Measurements from ENCODE around the gene ARHGAP10. TPM values are rescaled to one million over a fixed set of nuclear protein-coding genes. Genes with fewer than 3 reads are reported as not detected.

Gene ARHGAP10
- total and polyA plus RNA-seq, 2 donors from 2014 or later, result 13.4 to 20.3 TPM

- H3K27me3 ChIP-seq (ENCODE audit: control insufficient read depth, insufficient read depth, low read length), result no peaks in the 10 kb centered on the region
- H3K36me3 ChIP-seq (ENCODE audit: control insufficient read depth in 2 of 3, insufficient read depth in 3 of 3, low read length in 3 of 3), result no peaks in the 10 kb centered on the region
- H3K9me3 ChIP-seq (ENCODE audit: control insufficient read depth in 2 of 3, insufficient read depth in 1 of 3, low read length in 3 of 3), result no peaks in the 10 kb centered on the region
- FAIRE-seq (no peak), DNase-seq (no peak)
- intact Hi-C loops (cut with DNase I), result no loop called here
- TF ChIP-seq, protein P1, sequence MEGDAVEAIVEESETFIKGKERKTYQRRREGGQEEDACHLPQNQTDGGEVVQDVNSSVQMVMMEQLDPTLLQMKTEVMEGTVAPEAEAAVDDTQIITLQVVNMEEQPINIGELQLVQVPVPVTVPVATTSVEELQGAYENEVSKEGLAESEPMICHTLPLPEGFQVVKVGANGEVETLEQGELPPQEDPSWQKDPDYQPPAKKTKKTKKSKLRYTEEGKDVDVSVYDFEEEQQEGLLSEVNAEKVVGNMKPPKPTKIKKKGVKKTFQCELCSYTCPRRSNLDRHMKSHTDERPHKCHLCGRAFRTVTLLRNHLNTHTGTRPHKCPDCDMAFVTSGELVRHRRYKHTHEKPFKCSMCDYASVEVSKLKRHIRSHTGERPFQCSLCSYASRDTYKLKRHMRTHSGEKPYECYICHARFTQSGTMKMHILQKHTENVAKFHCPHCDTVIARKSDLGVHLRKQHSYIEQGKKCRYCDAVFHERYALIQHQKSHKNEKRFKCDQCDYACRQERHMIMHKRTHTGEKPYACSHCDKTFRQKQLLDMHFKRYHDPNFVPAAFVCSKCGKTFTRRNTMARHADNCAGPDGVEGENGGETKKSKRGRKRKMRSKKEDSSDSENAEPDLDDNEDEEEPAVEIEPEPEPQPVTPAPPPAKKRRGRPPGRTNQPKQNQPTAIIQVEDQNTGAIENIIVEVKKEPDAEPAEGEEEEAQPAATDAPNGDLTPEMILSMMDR (IDR thresholded peaks at IDR 0.05; ENCODE audit: borderline replicate concordance, extremely low read depth, insufficient read depth), result no peak
- no peak overlapping the region for H3K4me3 ChIP-seq (ENCODE audit: low read length in 3 of 3)
- H3K9ac ChIP-seq (ENCODE audit: low read length in 3 of 3), result no peak overlapping the region
- peaks cover 0 to 5% (median 2%) of the 10 kb centered on the region in 3 donors for H3K4me1 ChIP-seq (ENCODE audit: control insufficient read depth in 2 of 3, insufficient read depth in 2 of 3, low read depth in 1 of 3, low read length in 3 of 3)
- H3K27ac ChIP-seq (ENCODE audit: low read depth in 2 of 2, low read length in 2 of 2), result no peak overlapping the region
Measured at GRCh38 chr4:147789596-147789995, 57.7 kb downstream of the ARHGAP10 start.

DNA sequence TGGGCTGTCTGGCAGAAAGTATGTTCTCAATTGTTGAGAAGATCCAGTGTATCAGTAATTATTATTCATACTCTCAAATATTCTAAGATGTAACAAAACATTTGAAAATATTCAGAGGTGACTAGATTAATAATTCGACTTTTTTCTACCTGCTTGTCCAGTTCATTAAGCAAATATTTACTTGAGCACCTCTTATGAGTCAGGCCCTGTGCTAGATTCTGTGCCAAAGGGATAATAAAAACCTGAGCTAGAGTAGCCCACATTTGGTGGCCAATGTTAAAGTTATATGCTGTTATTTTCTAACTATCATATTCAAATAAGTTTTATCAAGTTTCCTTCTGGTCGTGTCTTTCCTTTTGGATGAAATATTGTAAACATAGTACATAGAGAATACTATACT lies 58.5 kb downstream of the ARHGAP10 start:
- intact Hi-C loops (cut with DNase I), result no loop called here
- H3K4me1 ChIP-seq (ENCODE audit: control insufficient read depth in 2 of 3, insufficient read depth in 2 of 3, low read depth in 1 of 3, low read length in 3 of 3), result peaks cover 0 to 5% (median 2%) of the 10 kb centered on the region in 3 donors
- FAIRE-seq (no peak), DNase-seq (no peak)
- TF ChIP-seq, protein P1 (IDR thresholded peaks at IDR 0.05; ENCODE audit: borderline replicate concordance, extremely low read depth, insufficient read depth), result no peak
- no peak overlapping the region for H3K9ac ChIP-seq (ENCODE audit: low read length in 3 of 3)
- H3K27ac ChIP-seq (ENCODE audit: low read depth in 2 of 2, low read length in 2 of 2), result no peak overlapping the region
- H3K9me3 ChIP-seq (ENCODE audit: control insufficient read depth in 2 of 3, insufficient read depth in 1 of 3, low read length in 3 of 3), result no peaks in the 10 kb centered on the region
- H3K27me3 ChIP-seq (ENCODE audit: control insufficient read depth, insufficient read depth, low read length), result no peaks in the 10 kb centered on the region
- H3K4me3 ChIP-seq (ENCODE audit: low read length in 3 of 3), result no peak overlapping the region
- H3K36me3 ChIP-seq (ENCODE audit: control insufficient read depth in 2 of 3, insufficient read depth in 3 of 3, low read length in 3 of 3), result no peaks in the 10 kb centered on the region

DNA sequence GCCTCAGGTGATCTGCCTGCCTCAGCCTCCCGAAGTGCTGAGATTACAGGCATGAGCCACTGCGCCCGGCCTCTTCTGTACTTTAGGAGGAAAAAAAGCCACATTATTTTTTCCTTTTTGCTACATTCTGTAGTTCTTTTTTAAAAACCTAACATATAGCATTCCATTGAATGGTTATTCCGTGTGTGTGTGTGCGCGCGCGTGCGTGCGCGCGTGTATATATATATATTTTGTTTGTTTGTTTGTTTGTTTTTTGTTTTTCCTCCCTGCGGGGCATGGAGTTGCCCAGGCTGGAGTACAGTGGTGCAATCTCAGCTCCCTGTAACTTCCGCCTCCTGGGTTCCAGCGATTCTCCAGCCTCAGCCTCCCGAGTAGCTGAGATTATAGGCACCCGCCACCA lies 59.5 kb downstream of the ARHGAP10 start:
- Histone ChIP-seq H3K27me3 (ENCODE audit: control insufficient read depth, insufficient read depth, low read length) (no peaks in the 10 kb centered on the region), H3K4me1 (ENCODE audit: control insufficient read depth in 2 of 3, insufficient read depth in 2 of 3, low read depth in 1 of 3, low read length in 3 of 3) (peaks cover 0 to 2% (median 0%) of the 10 kb centered on the region in 3 donors), H3K36me3 (ENCODE audit: control insufficient read depth in 2 of 3, insufficient read depth in 3 of 3, low read length in 3 of 3) (no peaks in the 10 kb centered on the region), H3K4me3 (ENCODE audit: low read length in 3 of 3) (no peak overlapping the region), H3K9ac (ENCODE audit: low read length in 3 of 3) (no peak overlapping the region), H3K9me3 (ENCODE audit: control insufficient read depth in 2 of 3, insufficient read depth in 1 of 3, low read length in 3 of 3) (no peaks in the 10 kb centered on the region), H3K27ac (ENCODE audit: low read depth in 2 of 2, low read length in 2 of 2) (no peak overlapping the region)
- DNase-seq, result no peak
- TF ChIP-seq, protein P1 (IDR thresholded peaks at IDR 0.05; ENCODE audit: borderline replicate concordance, extremely low read depth, insufficient read depth), result no peak
- intact Hi-C loops (cut with DNase I), result no loop called here
- FAIRE-seq, result no peak

DNA sequence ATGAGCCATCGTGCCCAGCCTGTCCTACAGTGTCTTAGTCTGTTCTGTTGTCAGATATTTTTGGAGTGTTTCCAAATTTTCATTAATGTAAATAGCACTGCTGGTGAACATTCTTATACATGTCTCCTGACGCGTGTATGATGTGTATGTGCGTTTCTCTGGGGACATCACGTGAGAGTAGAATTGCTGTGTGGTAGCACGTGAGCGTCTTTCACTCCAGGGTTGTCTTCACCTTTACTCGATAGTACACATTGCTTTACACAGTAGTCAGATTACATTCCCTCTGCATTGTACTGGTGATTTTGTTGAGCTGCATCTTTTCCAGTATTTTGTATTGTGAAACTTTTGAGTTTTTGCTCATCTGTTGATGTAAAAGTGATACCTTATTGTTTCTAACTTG lies 60.0 kb downstream of the ARHGAP10 start:
- FAIRE-seq, result no peak
- Histone ChIP-seq H3K36me3 (ENCODE audit: control insufficient read depth in 2 of 3, insufficient read depth in 3 of 3, low read length in 3 of 3) (no peaks in the 10 kb centered on the region), H3K4me1 (ENCODE audit: control insufficient read depth in 2 of 3, insufficient read depth in 2 of 3, low read depth in 1 of 3, low read length in 3 of 3) (peaks cover 0 to 2% (median 0%) of the 10 kb centered on the region in 3 donors), H3K4me3 (ENCODE audit: low read length in 3 of 3) (no peak overlapping the region), H3K9me3 (ENCODE audit: control insufficient read depth in 2 of 3, insufficient read depth in 1 of 3, low read length in 3 of 3) (no peaks in the 10 kb centered on the region), H3K9ac (ENCODE audit: low read length in 3 of 3) (no peak overlapping the region), H3K27me3 (ENCODE audit: control insufficient read depth, insufficient read depth, low read length) (no peaks in the 10 kb centered on the region), H3K27ac (ENCODE audit: low read depth in 2 of 2, low read length in 2 of 2) (no peak overlapping the region)
- TF ChIP-seq, protein P1 (IDR thresholded peaks at IDR 0.05; ENCODE audit: borderline replicate concordance, extremely low read depth, insufficient read depth), result no peak
- intact Hi-C loops (cut with DNase I), result no loop called here
- DNase-seq, result no peak

All from kidney (tissue), 14 donors.